Endometrium (tissue), 2 donors: ENCODE data around the gene CDC45.

Experiments
- FAIRE-seq: peaks from 2 replicates; lab custom pipeline; 2012; peaks lifted over from hg19 to GRCh38; lab: Jason Lieb, UNC
- donor health status: control.
- donor health status: control.

The CDC45 gene

GRCh38 chr22:19448076-19448607, 31.6 kb upstream of the CDC45 start:
- no peak for FAIRE-seq

- FAIRE-seq: no peak
Measured at GRCh38 chr22:19448739-19449421, 30.8 kb upstream of the CDC45 start.

GRCh38 chr22:19449422-19449767, 30.3 kb upstream of the CDC45 start:
- no peak for FAIRE-seq

- no peak for FAIRE-seq
Measured at GRCh38 chr22:19450363-19451175, 29.2 kb upstream of the CDC45 start.

GRCh38 chr22:19451570-19451969, 28.1 kb upstream of the CDC45 start:
- FAIRE-seq: no peak

GRCh38 chr22:19453718-19454117, 26.0 kb upstream of the CDC45 start:
- FAIRE-seq: no peak

- FAIRE-seq: no peak
Measured at GRCh38 chr22:19454156-19454555, 25.6 kb upstream of the CDC45 start.

- FAIRE-seq: no peak
Measured at GRCh38 chr22:19455033-19455432, 24.7 kb upstream of the CDC45 start.

- FAIRE-seq: no peak
Measured at GRCh38 chr22:19455585-19456370, 23.9 kb upstream of the CDC45 start.

- no peak for FAIRE-seq
Measured at GRCh38 chr22:19456541-19456940, 23.2 kb upstream of the CDC45 start.

GRCh38 chr22:19457828-19458428, 21.8 kb upstream of the CDC45 start:
- no peak for FAIRE-seq

GRCh38 chr22:19460036-19460435, 19.7 kb upstream of the CDC45 start:
- no peak for FAIRE-seq

GRCh38 chr22:19461506-19461905, 18.2 kb upstream of the CDC45 start:
- FAIRE-seq: no peak

GRCh38 chr22:19463008-19463407, 16.7 kb upstream of the CDC45 start:
- no peak for FAIRE-seq

- no peak for FAIRE-seq
Measured at GRCh38 chr22:19463491-19464469, 15.9 kb upstream of the CDC45 start.

GRCh38 chr22:19464546-19464945, 15.2 kb upstream of the CDC45 start:
- no peak for FAIRE-seq

- FAIRE-seq: no peak
Measured at GRCh38 chr22:19464975-19465374, 14.7 kb upstream of the CDC45 start.

GRCh38 chr22:19466126-19466716, 13.5 kb upstream of the CDC45 start:
- no peak for FAIRE-seq

- no peak for FAIRE-seq
Measured at GRCh38 chr22:19466848-19467752, 12.6 kb upstream of the CDC45 start.

- FAIRE-seq: no peak
Measured at GRCh38 chr22:19467912-19468311, 11.8 kb upstream of the CDC45 start.
